Measurements from ENCODE around the gene IL24. TPM values are rescaled to one million over a fixed set of nuclear protein-coding genes. Genes with fewer than 3 reads are reported as not detected.

Gene IL24
- polyA plus RNA-seq, 1 experiment = 0.25 TPM

- H3K4me3 ChIP-seq (ENCODE audit: low read depth, low read length) = no peak overlapping the region
- peaks cover 15% of the 10 kb centered on the region for H3K27me3 ChIP-seq (ENCODE audit: control insufficient read depth, insufficient read depth, low read length)
- no peak for DNase-seq (ENCODE audit: low read depth)
- no peaks in the 10 kb centered on the region for H3K36me3 ChIP-seq (ENCODE audit: control insufficient read depth, insufficient read depth, low read length)
- ChIA-PET POLR2A (no interaction called here), CTCF (interaction anchor here (0.7 to 2.2 kb wide), 4 partner anchors 15 to 43 kb away, joined by 3 to 5 read pairs (median 4); no protein-coding TSS in a partner anchor)
- no peak for TF ChIP-seq CTCF (IDR thresholded peaks at IDR 0.05; ENCODE audit: insufficient read depth, low read depth, low read length)
These were observed 41.9 kb downstream of the IL24 start for GRCh38 chr1:206939131-206939530.

- Histone ChIP-seq H3K36me3 (ENCODE audit: control insufficient read depth, insufficient read depth, low read length) (no peaks in the 10 kb centered on the region), H3K4me3 (ENCODE audit: low read depth, low read length) (no peak overlapping the region), H3K27me3 (ENCODE audit: control insufficient read depth, insufficient read depth, low read length) (peaks cover 18% of the 10 kb centered on the region)
- ChIA-PET CTCF (interaction anchor here (0.7 to 2.2 kb wide), 2 partner anchors 14 to 41 kb away, joined by 3 to 5 read pairs; no protein-coding TSS in a partner anchor), POLR2A (no interaction called here)
- no peak for TF ChIP-seq CTCF (IDR thresholded peaks at IDR 0.05; ENCODE audit: insufficient read depth, low read depth, low read length)
- no peak for DNase-seq (ENCODE audit: low read depth)
These were observed 42.8 kb downstream of the IL24 start for GRCh38 chr1:206939841-206940587.

DNA sequence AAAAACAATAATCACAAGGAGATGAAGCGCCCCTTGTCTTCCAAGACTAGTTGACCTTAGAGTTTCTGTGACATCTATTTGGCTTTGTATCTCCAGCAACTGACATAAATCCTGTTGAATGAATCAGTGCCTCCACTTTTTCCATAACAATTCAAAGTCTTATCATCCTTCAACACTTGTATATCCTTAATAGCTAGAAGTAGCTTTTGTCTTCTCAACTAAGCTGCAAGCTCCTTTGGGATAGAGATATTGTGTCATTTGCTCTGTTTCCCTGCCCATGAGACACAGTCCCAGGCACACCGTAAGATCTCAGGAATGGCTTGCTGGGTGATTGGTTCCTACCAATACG lies 43.3 kb downstream of the IL24 start:
- H3K27me3 ChIP-seq (ENCODE audit: control insufficient read depth, insufficient read depth, low read length) = peaks cover 23% of the 10 kb centered on the region
- no peaks in the 10 kb centered on the region for H3K36me3 ChIP-seq (ENCODE audit: control insufficient read depth, insufficient read depth, low read length)
- no peak for DNase-seq (ENCODE audit: low read depth)
- ChIA-PET POLR2A (no interaction called here), CTCF (interaction anchor here (1.5 to 2.2 kb wide), 2 partner anchors 9 to 14 kb away, joined by 5 to 7 read pairs; no protein-coding TSS in a partner anchor)
- H3K4me3 ChIP-seq (ENCODE audit: low read depth, low read length) = no peak overlapping the region
- TF ChIP-seq CTCF (IDR thresholded peaks at IDR 0.05; ENCODE audit: insufficient read depth, low read depth, low read length) = no peak

DNA sequence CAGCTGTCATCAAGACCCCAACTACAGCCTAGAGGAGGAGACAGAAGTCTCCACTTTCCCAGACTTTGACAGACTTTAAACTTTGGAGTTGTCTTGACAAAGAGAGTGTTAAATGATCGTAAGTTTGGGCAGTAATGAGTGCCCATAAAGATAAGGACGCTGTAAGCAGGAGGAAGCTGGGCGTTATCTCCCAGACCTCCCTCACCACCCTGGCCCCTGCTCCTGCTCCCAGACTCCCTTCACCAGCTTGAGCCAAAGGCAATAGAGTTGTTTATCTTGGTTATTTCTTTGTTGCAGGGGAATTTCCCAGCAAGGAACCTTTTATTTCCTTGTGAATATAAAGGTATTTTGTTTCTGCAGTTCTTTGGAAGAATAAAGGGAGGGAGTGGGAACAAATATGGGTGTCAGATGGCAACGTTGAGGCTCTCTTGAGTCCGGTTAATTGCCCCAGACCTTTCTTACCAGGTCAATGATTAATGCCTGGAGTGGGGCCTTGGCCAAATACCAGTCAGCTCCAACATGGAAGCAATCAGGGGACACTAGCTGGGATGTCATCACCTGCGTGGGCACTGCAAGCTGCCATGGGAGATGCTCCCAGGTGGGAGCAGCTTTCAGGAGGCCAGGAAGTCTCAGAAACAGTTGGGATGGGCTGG lies 44.6 kb downstream of the IL24 start:
- H3K27me3 ChIP-seq (ENCODE audit: control insufficient read depth, insufficient read depth, low read length) = peaks cover 29% of the 10 kb centered on the region
- no peak for DNase-seq (ENCODE audit: low read depth)
- ChIA-PET POLR2A (no interaction called here), CTCF (interaction anchor here (0.6 to 1.7 kb wide), 6 partner anchors 8 to 107 kb away, joined by 3 to 7 read pairs (median 3); no protein-coding TSS in a partner anchor)
- no peak for TF ChIP-seq CTCF (IDR thresholded peaks at IDR 0.05; ENCODE audit: insufficient read depth, low read depth, low read length)
- H3K36me3 ChIP-seq (ENCODE audit: control insufficient read depth, insufficient read depth, low read length) = no peaks in the 10 kb centered on the region
- no peak overlapping the region for H3K4me3 ChIP-seq (ENCODE audit: low read depth, low read length)

GRCh38 chr1:206944703-206945102 lies 47.5 kb downstream of the IL24 start:
- DNase-seq (ENCODE audit: low read depth) = no peak
- no peak for TF ChIP-seq CTCF (IDR thresholded peaks at IDR 0.05; ENCODE audit: insufficient read depth, low read depth, low read length)
- POLR2A ChIA-PET = no interaction called here
- Histone ChIP-seq H3K4me3 (ENCODE audit: low read depth, low read length) (no peak overlapping the region), H3K36me3 (ENCODE audit: control insufficient read depth, insufficient read depth, low read length) (no peaks in the 10 kb centered on the region), H3K27me3 (ENCODE audit: control insufficient read depth, insufficient read depth, low read length) (peaks cover 28% of the 10 kb centered on the region)
- CTCF ChIA-PET = interaction anchor here (1.3 to 4.3 kb wide), 4 partner anchors 10 to 37 kb away, joined by 5 to 22 read pairs (median 6); no protein-coding TSS in a partner anchor

Data from BJ (cell line).